ENCODE data around the gene NR3C2.

Gene NR3C2

GRCh38 chr4:148441986-148442831 is at the start of gene NR3C2:
Gene NR3C2, minus strand, starts transcription at chr4:148442414.
- H3K4me3 ChIP-seq (ENCODE audit: low read depth, low read length): peak within 1 kb of the TSS; percentile 83
- DNase-seq (ENCODE audit: low read depth): peak; percentile 98
- no peak for TF ChIP-seq CTCF (IDR thresholded peaks at IDR 0.05; ENCODE audit: insufficient read depth, low read depth, low read length, missing control alignments)

GRCh38 chr4:148487181-148487580 is 45.0 kb upstream of the NR3C2 start:
- no peak overlapping the region for H3K4me3 ChIP-seq (ENCODE audit: low read depth, low read length)
- DNase-seq (ENCODE audit: low read depth): no peak
- no peak for TF ChIP-seq CTCF (IDR thresholded peaks at IDR 0.05; ENCODE audit: insufficient read depth, low read depth, low read length, missing control alignments)

GRCh38 chr4:148481636-148482035 is 39.4 kb upstream of the NR3C2 start:
- no peak for TF ChIP-seq CTCF (IDR thresholded peaks at IDR 0.05; ENCODE audit: insufficient read depth, low read depth, low read length, missing control alignments)

GRCh38 chr4:148477276-148477675 is 35.1 kb upstream of the NR3C2 start:
- no peak for DNase-seq (ENCODE audit: low read depth)
- no peak for TF ChIP-seq CTCF (IDR thresholded peaks at IDR 0.05; ENCODE audit: insufficient read depth, low read depth, low read length, missing control alignments)
- no peak overlapping the region for H3K4me3 ChIP-seq (ENCODE audit: low read depth, low read length)

More at GRCh38 chr4:148481636-148482035, 39.4 kb upstream of the NR3C2 start:
- H3K4me3 ChIP-seq (ENCODE audit: low read depth, low read length): no peak overlapping the region
- DNase-seq (ENCODE audit: low read depth): no peak

- TF ChIP-seq CTCF (IDR thresholded peaks at IDR 0.05; ENCODE audit: insufficient read depth, low read depth, low read length, missing control alignments): no peak
- no peak overlapping the region for H3K4me3 ChIP-seq (ENCODE audit: low read depth, low read length)
- DNase-seq (ENCODE audit: low read depth): no peak
These were observed 27.7 kb upstream of the NR3C2 start for GRCh38 chr4:148469938-148470337.

GRCh38 chr4:148454835-148455234 is 12.6 kb upstream of the NR3C2 start:
- DNase-seq (ENCODE audit: low read depth): no peak
- TF ChIP-seq CTCF (IDR thresholded peaks at IDR 0.05; ENCODE audit: insufficient read depth, low read depth, low read length, missing control alignments): no peak
- no peak overlapping the region for H3K4me3 ChIP-seq (ENCODE audit: low read depth, low read length)

- TF ChIP-seq CTCF (IDR thresholded peaks at IDR 0.05; ENCODE audit: insufficient read depth, low read depth, low read length, missing control alignments): no peak
- DNase-seq (ENCODE audit: low read depth): no peak
- H3K4me3 ChIP-seq (ENCODE audit: low read depth, low read length): no peak overlapping the region
These were observed 11.6 kb upstream of the NR3C2 start for GRCh38 chr4:148453833-148454232.
